GM10266 (cell line): ENCODE measurements around the gene IVD.

Source experiments
- DNase-seq: peaks from one replicate; pipeline ENCODE4 v3.0.0; 2012; ENCODE audit errors: extremely low spot score
- TF ChIP-seq, protein P1 (sequence below): IDR thresholded peaks from 2 replicates; pipeline ENCODE4 v1.5.1; 2012; ENCODE audit warnings: mild to moderate bottlenecking, low read depth; ENCODE audit not compliant: control insufficient read depth, insufficient read depth; ENCODE audit errors: missing control alignments

IVD gene

GRCh38 chr15:40361640-40362039 is 44.0 kb upstream of the IVD start:
- TF ChIP-seq, protein P1, sequence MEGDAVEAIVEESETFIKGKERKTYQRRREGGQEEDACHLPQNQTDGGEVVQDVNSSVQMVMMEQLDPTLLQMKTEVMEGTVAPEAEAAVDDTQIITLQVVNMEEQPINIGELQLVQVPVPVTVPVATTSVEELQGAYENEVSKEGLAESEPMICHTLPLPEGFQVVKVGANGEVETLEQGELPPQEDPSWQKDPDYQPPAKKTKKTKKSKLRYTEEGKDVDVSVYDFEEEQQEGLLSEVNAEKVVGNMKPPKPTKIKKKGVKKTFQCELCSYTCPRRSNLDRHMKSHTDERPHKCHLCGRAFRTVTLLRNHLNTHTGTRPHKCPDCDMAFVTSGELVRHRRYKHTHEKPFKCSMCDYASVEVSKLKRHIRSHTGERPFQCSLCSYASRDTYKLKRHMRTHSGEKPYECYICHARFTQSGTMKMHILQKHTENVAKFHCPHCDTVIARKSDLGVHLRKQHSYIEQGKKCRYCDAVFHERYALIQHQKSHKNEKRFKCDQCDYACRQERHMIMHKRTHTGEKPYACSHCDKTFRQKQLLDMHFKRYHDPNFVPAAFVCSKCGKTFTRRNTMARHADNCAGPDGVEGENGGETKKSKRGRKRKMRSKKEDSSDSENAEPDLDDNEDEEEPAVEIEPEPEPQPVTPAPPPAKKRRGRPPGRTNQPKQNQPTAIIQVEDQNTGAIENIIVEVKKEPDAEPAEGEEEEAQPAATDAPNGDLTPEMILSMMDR: no peak
- DNase-seq: no peak

DNA sequence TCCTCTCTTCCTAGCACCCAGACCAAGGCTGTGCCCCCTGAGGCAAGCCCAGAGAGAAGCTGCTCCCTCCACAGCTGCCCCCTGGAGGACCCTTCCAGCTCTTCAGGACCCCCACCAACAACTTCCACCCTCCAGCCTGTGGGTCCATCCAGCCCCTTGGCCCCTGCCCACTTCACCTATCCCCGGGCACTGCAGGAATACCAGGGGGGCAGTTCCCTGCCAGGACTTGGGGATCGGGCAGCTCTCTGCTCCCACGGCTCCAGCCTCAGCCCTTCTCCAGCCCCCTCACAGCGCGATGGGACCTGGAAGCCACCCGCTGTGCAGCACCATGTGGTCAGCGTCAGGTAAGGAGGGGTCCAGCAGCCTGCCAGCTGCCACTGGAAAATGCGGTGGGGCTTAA is 42.0 kb upstream of the IVD start:
- TF ChIP-seq, protein P1: no peak

GRCh38 chr15:40364251-40364650 is 41.3 kb upstream of the IVD start:
- DNase-seq: no peak
- TF ChIP-seq, protein P1: no peak

More for the DNA sequence above, 42.0 kb upstream of the IVD start:
- DNase-seq: no peak

DNA sequence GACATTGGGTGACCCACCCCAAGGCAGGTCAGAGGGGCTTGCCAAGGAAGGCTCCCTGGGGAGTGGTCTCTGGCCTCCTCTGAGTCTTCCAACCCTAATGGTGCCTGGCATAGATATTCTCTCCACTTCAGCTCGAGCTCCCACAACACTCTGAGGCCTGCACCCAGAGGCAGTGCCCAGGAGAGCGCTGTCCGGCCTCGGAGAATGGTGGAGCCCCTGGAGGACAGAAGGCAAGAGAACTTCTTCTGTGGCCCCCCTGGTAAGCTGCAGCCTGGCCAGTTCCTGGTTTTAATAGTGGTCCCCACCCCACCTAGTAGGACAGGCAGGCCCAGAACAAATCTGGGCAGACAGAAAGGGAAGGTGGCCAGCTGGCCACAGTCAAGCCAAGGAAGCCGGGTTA is 40.6 kb upstream of the IVD start:
- TF ChIP-seq, protein P1: no peak
- DNase-seq: no peak

DNA sequence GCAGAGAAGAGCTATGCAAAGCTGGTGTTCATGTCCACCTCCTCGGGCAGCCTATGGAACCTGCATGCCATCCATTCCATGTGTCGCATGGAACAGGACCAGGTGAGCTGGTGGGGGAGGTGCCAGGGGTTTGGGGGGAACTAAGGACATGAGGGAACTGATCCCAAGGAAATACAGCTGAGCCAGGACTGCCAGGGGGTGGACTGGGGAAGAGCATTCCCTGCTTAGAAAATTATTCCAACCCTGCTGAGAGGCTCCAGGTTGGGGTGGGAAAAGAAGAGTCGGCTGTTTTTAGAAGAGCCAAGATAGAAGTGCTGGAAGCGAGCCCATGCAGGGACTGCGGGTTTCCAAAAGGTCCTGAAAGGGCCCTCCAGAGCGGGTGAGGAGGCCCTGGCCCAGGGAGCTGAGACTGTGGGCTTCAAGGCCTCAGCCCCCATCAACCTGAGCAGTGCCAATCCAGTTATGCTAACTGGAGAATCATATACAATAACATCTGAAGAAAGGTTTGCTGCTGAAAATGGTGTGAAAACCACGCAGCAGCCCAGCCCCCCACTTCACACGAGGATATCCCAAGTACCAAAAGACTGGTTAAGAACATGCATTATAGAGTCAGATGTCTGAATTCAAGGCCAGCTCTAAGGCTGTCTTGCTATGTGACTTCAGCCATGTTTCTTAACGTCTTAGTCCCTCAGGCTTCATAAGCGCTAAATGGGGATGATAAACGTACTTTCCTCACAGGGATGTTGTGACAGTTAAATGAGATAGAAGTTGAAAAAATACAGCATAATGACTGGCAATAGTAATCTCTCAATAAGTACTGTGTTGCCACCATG is 39.8 kb upstream of the IVD start:
- DNase-seq: no peak
- TF ChIP-seq, protein P1: no peak

GRCh38 chr15:40366457-40367370 is 38.9 kb upstream of the IVD start:
- DNase-seq: no peak
- TF ChIP-seq, protein P1: no peak

- TF ChIP-seq, protein P1: no peak
- no peak for DNase-seq
These were observed 38.3 kb upstream of the IVD start for GRCh38 chr15:40367371-40367685.
